Suprapubic skin (tissue), 4 donors: ENCODE data around the gene MDP1. TPM values are rescaled to one million over a fixed set of nuclear protein-coding genes. Genes with fewer than 3 reads are reported as not detected.

Experiments used
- DNase-seq, 2 donors: peaks; one replicate each; pipeline ENCODE4 v3.0.0-alpha.2; 2019; ENCODE audit warnings: low spot score in 2 of 2
- H3K27ac ChIP-seq: fragments of 200-600 bp; sonication (generic); one replicate; pipeline ENCODE4 v1.5.1; 2019
- H3K27me3 ChIP-seq: fragments of 200-600 bp; sonication (generic); one replicate; pipeline ENCODE4 v1.5.1; 2019
- H3K36me3 ChIP-seq: fragments of 200-600 bp; sonication (generic); one replicate; pipeline ENCODE4 v1.5.1; 2019
- H3K4me1 ChIP-seq: fragments of 200-600 bp; sonication (generic); one replicate; pipeline ENCODE4 v1.5.1; 2019
- H3K4me3 ChIP-seq: fragments of 200-600 bp; sonication (generic); one replicate; pipeline ENCODE4 v1.5.1; 2019; ENCODE audit warnings: mild to moderate bottlenecking
- H3K9me3 ChIP-seq: fragments of 200-600 bp; sonication (generic); one replicate; pipeline ENCODE4 v1.5.1; 2019
- CTCF ChIP-seq, 2 donors: fragments of 200-600 bp in 1 of 2; fragments of 450-650 bp in 1 of 2; sonication (generic) in 1 of 2; IDR thresholded peaks; one replicate each; pipeline ENCODE4 v1.5.1; 2016 to 2019; ENCODE audit warnings: antibody characterized with exemption in 2 of 2, mild to moderate bottlenecking in 1 of 2, moderate library complexity in 1 of 2
- EP300 ChIP-seq: sonication (generic); formaldehyde crosslinking; IDR thresholded peaks from one replicate; pipeline ENCODE4 v1.6.1; 2017; ENCODE audit warnings: antibody characterized with exemption
- POLR2A ChIP-seq, 2 donors: fragments of 450-650 bp; IDR thresholded peaks; one replicate each; pipeline ENCODE4 v1.6.1; 2017; ENCODE audit warnings: antibody characterized with exemption in 2 of 2, mild to moderate bottlenecking in 2 of 2, moderate library complexity in 2 of 2
- POLR2AphosphoS5 ChIP-seq, 3 donors: sonication (generic); formaldehyde crosslinking; IDR thresholded peaks; one replicate each; pipeline ENCODE4 v1.6.1; 2017; ENCODE audit warnings: antibody characterized with exemption in 3 of 3
- WGBS: methylation state at CpG from one replicate; pipeline ENCODE4 v1.1.5; 2018; 5-methylcytosine and 5-hydroxymethylcytosine counted together
- total RNA-seq, 4 donors: library from RNA; depleted of rRNA; stranded (reverse); fragments of >200 nt; gene quantifications; one replicate each; pipeline ENCODE4 v1.1.0, GENCODE V29; 2016

Gene MDP1
- total RNA-seq, 4 donors from 2014 or later, result 10.9 to 18.2 (median 11.5) TPM

- no peak overlapping the region for H3K4me3 ChIP-seq
These were observed 46.1 kb upstream of the MDP1 start for GRCh38 chr14:24261969-24262327.

GRCh38 chr14:24261256-24261968 lies 45.5 kb upstream of the MDP1 start:
- Histone ChIP-seq H3K27ac (peak overlapping the region; percentile 24), H3K9me3 (no peaks in the 10 kb centered on the region), H3K4me1 (peaks cover 33% of the 10 kb centered on the region), H3K27me3 (no peaks in the 10 kb centered on the region), H3K36me3 (peaks cover 17% of the 10 kb centered on the region), H3K4me3 (no peak overlapping the region)
- DNase-seq, result no peak
- TF ChIP-seq POLR2A (IDR thresholded peaks at IDR 0.05) (no peak), POLR2AphosphoS5 (IDR thresholded peaks at IDR 0.05) (no peak), CTCF (IDR thresholded peaks at IDR 0.05) (no peak), EP300 (no peak)
- WGBS, result 91% methylated on average over 15 of the region's 20 CpGs

More at GRCh38 chr14:24261969-24262327, 46.1 kb upstream of the MDP1 start:
- Histone ChIP-seq H3K27ac (no peak overlapping the region), H3K9me3 (no peaks in the 10 kb centered on the region), H3K36me3 (peaks cover 22% of the 10 kb centered on the region), H3K27me3 (no peaks in the 10 kb centered on the region), H3K4me1 (peaks cover 33% of the 10 kb centered on the region)
- no CpG with 5 or more reads among the region's 19 CpGs for WGBS
- TF ChIP-seq POLR2A (IDR thresholded peaks at IDR 0.05) (no peak), EP300 (no peak), CTCF (IDR thresholded peaks at IDR 0.05) (no peak), POLR2AphosphoS5 (IDR thresholded peaks at IDR 0.05) (no peak)
- no peak for DNase-seq

GRCh38 chr14:24260780-24261157 lies 44.9 kb upstream of the MDP1 start:
- DNase-seq, result no peak
- TF ChIP-seq CTCF (IDR thresholded peaks at IDR 0.05), result no peak
- TF ChIP-seq EP300, result no peak
- no peak for TF ChIP-seq POLR2AphosphoS5 (IDR thresholded peaks at IDR 0.05)
- TF ChIP-seq POLR2A (IDR thresholded peaks at IDR 0.05), result no peak
- peaks cover 33% of the 10 kb centered on the region for H3K4me1 ChIP-seq
- H3K36me3 ChIP-seq, result peaks cover 16% of the 10 kb centered on the region
- WGBS, result 61% methylated on average over 4 of the region's 4 CpGs
- H3K27ac ChIP-seq, result no peak overlapping the region
- no peaks in the 10 kb centered on the region for H3K27me3 ChIP-seq
- H3K4me3 ChIP-seq, result no peak overlapping the region
- no peaks in the 10 kb centered on the region for H3K9me3 ChIP-seq

GRCh38 chr14:24260026-24260779 lies 44.3 kb upstream of the MDP1 start:
- Histone ChIP-seq H3K27me3 (no peaks in the 10 kb centered on the region), H3K9me3 (no peaks in the 10 kb centered on the region), H3K27ac (peak overlapping the region; percentile 50), H3K4me3 (no peak overlapping the region), H3K4me1 (peaks cover 33% of the 10 kb centered on the region), H3K36me3 (peaks cover 16% of the 10 kb centered on the region)
- 87% methylated on average over 13 of the region's 16 CpGs for WGBS
- no peak for DNase-seq
- TF ChIP-seq POLR2AphosphoS5 (IDR thresholded peaks at IDR 0.05) (no peak), POLR2A (IDR thresholded peaks at IDR 0.05) (no peak), EP300 (no peak), CTCF (IDR thresholded peaks at IDR 0.05) (no peak)
